HEK293 (cell line): ENCODE measurements around the gene DLX2.

ENCODE experiments used
- CTCF ChIA-PET: fragments of 350-600 bp; formaldehyde crosslinking; extraction: SDS; loops from one replicate; lab custom pipeline; 2021; ENCODE audit warnings: antibody characterized with exemption; lab: Yijun Ruan, JAX
- POLR2A ChIA-PET: fragments of 300-600 bp; formaldehyde crosslinking; extraction: SDS; loops from one replicate; lab custom pipeline; 2020; ENCODE audit warnings: antibody characterized with exemption, inconsistent platforms; lab: Yijun Ruan, JAX
- H3K27ac ChIP-seq: fragments of 200-500 bp; sonication (Bioruptor generic); 2 replicates; pipeline ENCODE4 v1.5.1; 2014; ENCODE audit warnings: low read depth, low read length, control low read depth, inconsistent platforms; ENCODE audit errors: extremely low read depth
- H3K36me3 ChIP-seq, 2 experiments: fragments of 200-500 bp in 1 of 2; sonication (Bioruptor generic) in 1 of 2; 1 replicate in 1 of 2; 2 replicates in 1 of 2; pipeline ENCODE4 v1.5.1; 2014 to 2017; ENCODE audit warnings: inconsistent platforms in 2 of 2, low read length in 2 of 2; ENCODE audit not compliant: control insufficient read depth in 2 of 2, insufficient read depth in 1 of 2
- H3K4me1 ChIP-seq: fragments of 200-500 bp; sonication (Bioruptor generic); 2 replicates; pipeline ENCODE4 v1.5.1; 2014; ENCODE audit warnings: mild to moderate bottlenecking, low read length, inconsistent platforms; ENCODE audit not compliant: control insufficient read depth, insufficient read depth
- H3K4me3 ChIP-seq: 2 replicates; pipeline ENCODE4 v1.5.1; 2011; ENCODE audit warnings: low read depth, mild to moderate bottlenecking, control low read depth, low read length, moderate library complexity
- H3K9me3 ChIP-seq: fragments of 200-500 bp; sonication (Bioruptor generic); 2 replicates; pipeline ENCODE4 v1.5.1; 2014; ENCODE audit warnings: low read depth, low read length, inconsistent platforms; ENCODE audit not compliant: control insufficient read depth, insufficient read depth
- BCL11A ChIP-seq: fragments of 450-650 bp; formaldehyde crosslinking; IDR thresholded peaks from 2 replicates; pipeline ENCODE4 v1.5.1; 2016; ENCODE audit warnings: low read depth, missing biosample characterization, missing genetic modification characterization
- GLIS2 ChIP-seq: fragments of 450-650 bp; formaldehyde crosslinking; IDR thresholded peaks from 2 replicates; pipeline ENCODE4 v1.5.1; 2016; ENCODE audit warnings: missing biosample characterization, missing genetic modification characterization
- IKZF3 ChIP-seq: fragments of 450-650 bp; IDR thresholded peaks from 2 replicates; pipeline ENCODE4 v1.5.0; 2018; ENCODE audit warnings: missing biosample characterization, mild to moderate bottlenecking, missing genetic modification characterization, moderate library complexity
- KLF7 ChIP-seq: fragments of 450-650 bp; formaldehyde crosslinking; IDR thresholded peaks from 2 replicates; pipeline ENCODE4 v1.5.1; 2016; ENCODE audit warnings: missing biosample characterization, missing genetic modification characterization, borderline replicate concordance
- PATZ1 ChIP-seq: fragments of 450-650 bp; formaldehyde crosslinking; IDR thresholded peaks from 2 replicates; pipeline ENCODE4 v1.5.1; 2016; ENCODE audit warnings: missing biosample characterization, missing genetic modification characterization
- PRDM2 ChIP-seq: fragments of 450-650 bp; formaldehyde crosslinking; IDR thresholded peaks from 2 replicates; pipeline ENCODE4 v1.5.1; 2016; ENCODE audit warnings: missing biosample characterization, missing genetic modification characterization, borderline replicate concordance
- RBAK ChIP-seq: fragments of 450-650 bp; formaldehyde crosslinking; IDR thresholded peaks from 2 replicates; pipeline ENCODE4 v1.5.1; 2016; ENCODE audit warnings: missing biosample characterization, missing genetic modification characterization
- SCRT1 ChIP-seq: fragments of 450-650 bp; formaldehyde crosslinking; IDR thresholded peaks from 2 replicates; pipeline ENCODE4 v1.5.1; 2016; ENCODE audit warnings: missing biosample characterization, missing genetic modification characterization, borderline replicate concordance
- TSHZ1 ChIP-seq: fragments of 450-650 bp; formaldehyde crosslinking; IDR thresholded peaks from 2 replicates; pipeline ENCODE4 v1.5.1; 2016; ENCODE audit warnings: missing biosample characterization, missing genetic modification characterization, borderline replicate concordance
- ZBTB20 ChIP-seq: fragments of 450-650 bp; formaldehyde crosslinking; IDR thresholded peaks from 2 replicates; pipeline ENCODE4 v1.5.1; 2016; ENCODE audit warnings: missing biosample characterization, missing genetic modification characterization
- ZBTB8A ChIP-seq: fragments of 450-650 bp; formaldehyde crosslinking; IDR thresholded peaks from 2 replicates; pipeline ENCODE4 v1.5.1; 2016; ENCODE audit warnings: missing biosample characterization, missing genetic modification characterization
- ZEB2 ChIP-seq: fragments of 450-650 bp; formaldehyde crosslinking; IDR thresholded peaks from 2 replicates; pipeline ENCODE4 v1.5.1; 2016; ENCODE audit warnings: missing biosample characterization, missing genetic modification characterization
- ZFP69B ChIP-seq: fragments of 450-650 bp; formaldehyde crosslinking; IDR thresholded peaks from 2 replicates; pipeline ENCODE4 v1.5.1; 2016; ENCODE audit warnings: missing biosample characterization, missing genetic modification characterization
- ZNF324 ChIP-seq: fragments of 450-650 bp; formaldehyde crosslinking; IDR thresholded peaks from 2 replicates; pipeline ENCODE4 v1.5.1; 2016; ENCODE audit warnings: missing biosample characterization, missing genetic modification characterization
- ZNF335 ChIP-seq: fragments of 450-650 bp; formaldehyde crosslinking; conservative IDR thresholded peaks from 2 replicates; pipeline ENCODE4 v1.5.1; 2016; ENCODE audit warnings: missing biosample characterization, missing genetic modification characterization
- ZNF501 ChIP-seq: fragments of 450-650 bp; formaldehyde crosslinking; IDR thresholded peaks from 2 replicates; pipeline ENCODE4 v1.5.1; 2016; ENCODE audit warnings: missing biosample characterization, missing genetic modification characterization
- ZNF514 ChIP-seq: fragments of 450-650 bp; formaldehyde crosslinking; IDR thresholded peaks from 2 replicates; pipeline ENCODE4 v1.5.1; 2016; ENCODE audit warnings: missing biosample characterization, missing genetic modification characterization
- ZNF629 ChIP-seq: fragments of 450-650 bp; formaldehyde crosslinking; IDR thresholded peaks from 2 replicates; pipeline ENCODE4 v1.5.1; 2017; ENCODE audit warnings: missing biosample characterization, missing genetic modification characterization
- ZNF704 ChIP-seq: fragments of 450-650 bp; formaldehyde crosslinking; IDR thresholded peaks from 2 replicates; pipeline ENCODE4 v1.5.1; 2016; ENCODE audit warnings: missing biosample characterization, missing genetic modification characterization
- ZNF777 ChIP-seq: fragments of 450-650 bp; formaldehyde crosslinking; IDR thresholded peaks from 2 replicates; pipeline ENCODE4 v1.5.1; 2017; ENCODE audit warnings: missing biosample characterization, missing genetic modification characterization, borderline replicate concordance
- ZNF830 ChIP-seq: fragments of 450-650 bp; IDR thresholded peaks from 2 replicates; pipeline ENCODE4 v1.5.0; 2018; ENCODE audit warnings: missing biosample characterization, missing genetic modification characterization, low read depth, mild to moderate bottlenecking, moderate library complexity
- TF ChIP-seq, protein P1 (sequence below): fragments of 450-650 bp; formaldehyde crosslinking; IDR thresholded peaks from 2 replicates; pipeline ENCODE4 v1.5.1; 2016; ENCODE audit warnings: missing biosample characterization, missing genetic modification characterization

Gene DLX2

DNA sequence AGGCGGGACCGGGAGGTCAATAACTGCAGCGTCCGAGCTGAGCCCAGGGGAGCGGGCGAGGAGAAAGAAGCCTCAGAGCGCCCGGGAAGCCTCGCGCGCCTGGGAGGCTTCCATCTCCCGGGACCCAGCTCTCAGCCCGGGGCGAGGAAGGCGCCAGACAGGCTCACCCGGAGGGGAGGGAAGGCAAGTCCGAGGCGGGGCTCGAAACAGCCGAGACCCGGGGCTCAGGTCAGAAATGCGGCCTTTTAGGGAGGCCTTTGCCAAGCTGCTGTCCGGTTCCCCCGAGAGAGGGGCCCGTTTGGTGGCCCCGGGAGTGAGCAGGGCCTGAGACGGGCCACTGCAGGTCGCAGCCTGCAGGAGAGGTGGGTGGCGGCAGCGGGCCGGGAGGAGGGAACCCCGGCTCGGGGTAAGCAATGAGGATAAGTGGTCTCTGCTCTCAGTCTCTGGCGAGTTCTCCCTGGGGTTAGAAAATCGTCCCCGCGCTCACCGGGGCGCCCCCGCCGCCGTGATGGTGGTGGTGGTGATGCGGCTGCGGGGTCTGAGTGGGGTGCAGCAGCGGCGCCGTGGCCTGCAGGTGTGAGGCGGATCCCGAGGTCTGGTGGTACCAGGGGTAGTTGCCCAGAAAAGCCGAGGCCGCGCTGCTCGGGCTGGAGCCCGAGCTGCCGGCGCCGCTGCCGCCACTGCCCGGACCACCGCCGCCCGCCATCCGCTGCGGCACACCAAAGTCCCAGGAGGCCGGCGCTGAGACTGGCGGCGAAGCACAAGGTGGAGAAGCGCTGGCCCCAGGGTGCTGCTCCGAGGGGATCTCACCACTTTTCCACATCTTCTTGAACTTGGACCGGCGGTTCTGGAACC, 2.4 kb downstream of the DLX2 start:
- Histone ChIP-seq H3K36me3 (peaks cover 0 to 22% of the 10 kb centered on the region in 2 experiments; a peak in 1 of 3 replicates), H3K9me3 (no peaks in the 10 kb centered on the region), H3K27ac (peak overlapping the region; percentile 99), H3K4me1 (peaks cover 19% of the 10 kb centered on the region), H3K4me3 (peak overlapping the region; percentile 67)
- ChIA-PET POLR2A (interaction anchor here (1.2 to 8.7 kb wide), 4 partner anchors 16 to 178 kb away, joined by 3 to 147 read pairs (median 42); partner anchors contain the start of genes DLX1 and HAT1), CTCF (interaction anchor here (0.5 to 1.4 kb wide), 4 partner anchors 53 to 418 kb away, joined by 3 to 6 read pairs (median 4); no protein-coding TSS in a partner anchor)
- no peak for TF ChIP-seq ZNF830 (tag by site-specific recombination)
- no peak for TF ChIP-seq TSHZ1 (tag by site-specific recombination)
- TF ChIP-seq, protein P1, sequence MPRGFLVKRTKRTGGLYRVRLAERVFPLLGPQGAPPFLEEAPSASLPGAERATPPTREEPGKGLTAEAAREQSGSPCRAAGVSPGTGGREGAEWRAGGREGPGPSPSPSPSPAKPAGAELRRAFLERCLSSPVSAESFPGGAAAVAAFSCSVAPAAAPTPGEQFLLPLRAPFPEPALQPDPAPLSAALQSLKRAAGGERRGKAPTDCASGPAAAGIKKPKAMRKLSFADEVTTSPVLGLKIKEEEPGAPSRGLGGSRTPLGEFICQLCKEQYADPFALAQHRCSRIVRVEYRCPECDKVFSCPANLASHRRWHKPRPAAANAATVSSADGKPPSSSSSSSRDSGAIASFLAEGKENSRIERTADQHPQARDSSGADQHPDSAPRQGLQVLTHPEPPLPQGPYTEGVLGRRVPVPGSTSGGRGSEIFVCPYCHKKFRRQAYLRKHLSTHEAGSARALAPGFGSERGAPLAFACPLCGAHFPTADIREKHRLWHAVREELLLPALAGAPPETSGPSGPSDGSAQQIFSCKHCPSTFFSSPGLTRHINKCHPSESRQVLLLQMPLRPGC (tag by site-specific recombination): no peak
- no peak for TF ChIP-seq ZNF704
- no peak for TF ChIP-seq ZNF514 (tag by site-specific recombination)
- TF ChIP-seq ZNF629 (tag by site-specific recombination): no peak
- TF ChIP-seq IKZF3 (tag by site-specific recombination): no peak
- no peak for TF ChIP-seq ZNF501
- TF ChIP-seq ZNF777 (tag by site-specific recombination): no peak
- TF ChIP-seq RBAK (tag by site-specific recombination): no peak
- 0 out of 2 replicates have a peak, but pooled peaks have one; percentile 15 for TF ChIP-seq ZEB2 (tag by site-specific recombination)
- TF ChIP-seq ZNF324 (tag by site-specific recombination): no peak
- 0 out of 2 replicates have a peak, but pooled peaks have one; percentile 11 for TF ChIP-seq BCL11A (tag by site-specific recombination)
- TF ChIP-seq GLIS2 (tag by site-specific recombination): peak; percentile 79
- no peak for TF ChIP-seq SCRT1 (tag by site-specific recombination)
- TF ChIP-seq ZBTB20: peak; percentile 99
- TF ChIP-seq ZBTB8A (tag by site-specific recombination): peak; percentile 77
- 0 out of 2 replicates have a peak, but pooled peaks have one; percentile 47 for TF ChIP-seq PATZ1
- no peak for TF ChIP-seq KLF7 (tag by site-specific recombination)
- TF ChIP-seq ZFP69B: no peak
- TF ChIP-seq ZNF335 (tag by site-specific recombination): no peak; the same call in 1 of the 2 replicates
- TF ChIP-seq PRDM2: no peak
